ENCODE measurements around the gene SERPINB4.

SERPINB4 gene

GRCh38 chr18:63626431-63626830 lies 17.6 kb downstream of the SERPINB4 start:
- no peak for DNase-seq

GRCh38 chr18:63624863-63625262 lies 19.2 kb downstream of the SERPINB4 start:
- DNase-seq, result no peak

GRCh38 chr18:63619661-63620060 lies 24.4 kb downstream of the SERPINB4 start:
- peak; percentile 87 to 95 for DNase-seq

- DNase-seq, result no peak
Observed at GRCh38 chr18:63617915-63618234, 26.2 kb downstream of the SERPINB4 start.

GRCh38 chr18:63617049-63617914 lies 26.8 kb downstream of the SERPINB4 start:
- DNase-seq, result peak in 1 of 2 experiments; percentile 93

- no peak for DNase-seq
Observed at GRCh38 chr18:63613420-63613819, 30.6 kb downstream of the SERPINB4 start.

GRCh38 chr18:63606526-63606925 lies 37.5 kb downstream of the SERPINB4 start:
- no peak for DNase-seq

GRCh38 chr18:63604791-63605567 lies 39.1 kb downstream of the SERPINB4 start:
- DNase-seq, result peak; percentile 79 to 94

GRCh38 chr18:63603772-63604171 lies 40.3 kb downstream of the SERPINB4 start:
- DNase-seq, result no peak

- no peak for DNase-seq
Observed at GRCh38 chr18:63603355-63603754, 40.7 kb downstream of the SERPINB4 start.

- DNase-seq, result no peak
Observed at GRCh38 chr18:63596964-63597363, 47.1 kb downstream of the SERPINB4 start.

- DNase-seq, result no peak
Observed at GRCh38 chr18:63592471-63592870, 51.6 kb downstream of the SERPINB4 start.

- DNase-seq, result no peak
Observed at GRCh38 chr18:63591725-63592124, 52.3 kb downstream of the SERPINB4 start.

GRCh38 chr18:63590966-63591695 lies 52.9 kb downstream of the SERPINB4 start:
- no peak for DNase-seq

- DNase-seq, result no peak
Observed at GRCh38 chr18:63590373-63590772, 53.7 kb downstream of the SERPINB4 start.

- DNase-seq, result peak; percentile 26 to 65
Observed at GRCh38 chr18:63588909-63589308, 55.1 kb downstream of the SERPINB4 start.
